Measurements from ENCODE around the gene PAM. TPM values are rescaled to one million over a fixed set of nuclear protein-coding genes. Genes with fewer than 3 reads are reported as not detected.

The PAM gene
- total RNA-seq, 1 experiment from 2014 or later, result 360 TPM

GRCh38 chr5:102860035-102860434 lies 104.9 kb downstream of the PAM start:
- no peak for DNase-seq (ENCODE audit: low read depth)

GRCh38 chr5:102863058-102863457 lies 108.0 kb downstream of the PAM start:
- no peak for DNase-seq (ENCODE audit: low read depth)

GRCh38 chr5:102863764-102864560 lies 108.9 kb downstream of the PAM start:
- peak; percentile 34 for DNase-seq (ENCODE audit: low read depth)

- DNase-seq (ENCODE audit: low read depth), result no peak
These were observed 110.0 kb downstream of the PAM start for GRCh38 chr5:102865171-102865509.

GRCh38 chr5:102865510-102866236 lies 110.6 kb downstream of the PAM start:
- DNase-seq (ENCODE audit: low read depth), result peak; percentile 91

GRCh38 chr5:102866237-102866600 lies 111.1 kb downstream of the PAM start:
- DNase-seq (ENCODE audit: low read depth), result no peak

- DNase-seq (ENCODE audit: low read depth), result peak; percentile 52
These were observed 113.0 kb downstream of the PAM start for GRCh38 chr5:102867992-102868662.

- no peak for DNase-seq (ENCODE audit: low read depth)
These were observed 114.1 kb downstream of the PAM start for GRCh38 chr5:102869230-102869629.

- no peak for DNase-seq (ENCODE audit: low read depth)
These were observed 118.4 kb downstream of the PAM start for GRCh38 chr5:102873379-102873932.

GRCh38 chr5:102874054-102874453 lies 118.9 kb downstream of the PAM start:
- no peak for DNase-seq (ENCODE audit: low read depth)

GRCh38 chr5:102875721-102876123 lies 120.6 kb downstream of the PAM start:
- DNase-seq (ENCODE audit: low read depth), result no peak

GRCh38 chr5:102876610-102877009 lies 121.5 kb downstream of the PAM start:
- no peak for DNase-seq (ENCODE audit: low read depth)

- DNase-seq (ENCODE audit: low read depth), result no peak
These were observed 124.6 kb downstream of the PAM start for GRCh38 chr5:102879741-102880140.

GRCh38 chr5:102886586-102886985 lies 131.5 kb downstream of the PAM start:
- DNase-seq (ENCODE audit: low read depth), result no peak

- DNase-seq (ENCODE audit: low read depth), result no peak
These were observed 133.4 kb downstream of the PAM start for GRCh38 chr5:102888483-102888882.

GRCh38 chr5:102889033-102889432 lies 133.9 kb downstream of the PAM start:
- no peak for DNase-seq (ENCODE audit: low read depth)

- no peak for DNase-seq (ENCODE audit: low read depth)
These were observed 135.0 kb downstream of the PAM start for GRCh38 chr5:102890133-102890532.

GRCh38 chr5:102891175-102891574 lies 136.1 kb downstream of the PAM start:
- DNase-seq (ENCODE audit: low read depth), result no peak

- DNase-seq (ENCODE audit: low read depth), result no peak
These were observed 138.8 kb downstream of the PAM start for GRCh38 chr5:102893942-102894341.

GRCh38 chr5:102895234-102895633 lies 140.1 kb downstream of the PAM start:
- DNase-seq (ENCODE audit: low read depth), result no peak

- no peak for DNase-seq (ENCODE audit: low read depth)
These were observed 140.9 kb downstream of the PAM start for GRCh38 chr5:102895976-102896375.

- no peak for DNase-seq (ENCODE audit: low read depth)
These were observed 146.5 kb downstream of the PAM start for GRCh38 chr5:102901424-102902134.

Data from M059J (cell line).